ENCODE data around the gene GCDH. TPM values are rescaled to one million over a fixed set of nuclear protein-coding genes. Genes with fewer than 3 reads are reported as not detected.

Gene GCDH
- total RNA-seq, 2 experiments from 2014 or later = 35.4 to 41.7 TPM

Small RNAs within 50 kb of the gene (microRNA-seq; reads per million reads assigned to microRNA genes)
- gene MIR5695 (ENCODE audit: borderline microRNAs expressed, borderline replicate concordance) = 0.84 reads per million
- 1.5 reads per million for gene MIR6515 (ENCODE audit: borderline microRNAs expressed, borderline replicate concordance)
- gene MIR6794 (ENCODE audit: borderline microRNAs expressed, borderline replicate concordance) = not detected

Other genes with a start within 250 kb of the GCDH start
- gene MAN2B1, start 224.4 kb upstream of the GCDH start, total RNA-seq = 100 to 1,000 TPM; 130 to 143 TPM
- gene WDR83, start 224.4 kb upstream of the GCDH start, total RNA-seq = 10 to 100 TPM; 14.4 to 19.6 TPM
- 100 to 1,000 TPM in 1 of 2 experiments, 10 to 100 TPM in 1; 89.9 to 102 TPM for gene DHPS, start 209.3 kb upstream of the GCDH start, total RNA-seq
- gene GNG14, start 203.2 kb upstream of the GCDH start, total RNA-seq = not detected
- gene FBXW9, start 194.5 kb upstream of the GCDH start, total RNA-seq = 1 to 10 TPM; 5.3 to 5.9 TPM
- 10 to 100 TPM; 80.5 to 90.7 TPM for gene TNPO2, start 167.2 kb upstream of the GCDH start, total RNA-seq
- gene TRIR, start 156.5 kb upstream of the GCDH start, total RNA-seq = 100 to 1,000 TPM; 222 to 226 TPM
- gene GET3, start 153.7 kb upstream of the GCDH start, total RNA-seq = 10 to 100 TPM; 67.2 to 68.3 TPM
- gene BEST2, start 139.4 kb upstream of the GCDH start, total RNA-seq = not detected
- 10 to 100 TPM; 13.9 to 14.0 TPM for gene HOOK2, start 115.6 kb upstream of the GCDH start, total RNA-seq
- gene JUNB, start 99.7 kb upstream of the GCDH start, total RNA-seq = 10 to 100 TPM; 66.7 to 78.4 TPM
- 100 to 1,000 TPM; 274 to 288 TPM for gene PRDX2, start 89.4 kb upstream of the GCDH start, total RNA-seq
- gene THSD8, start 89.1 kb upstream of the GCDH start, total RNA-seq = 10 to 100 TPM; 27.0 to 31.1 TPM
- 10 to 100 TPM; 34.9 to 39.3 TPM for gene RNASEH2A, start 84.6 kb upstream of the GCDH start, total RNA-seq
- not detected for gene RTBDN, start 56.6 kb upstream of the GCDH start, total RNA-seq
- gene MAST1, start 52.6 kb upstream of the GCDH start, total RNA-seq = under 1 TPM; 0.35 to 0.67 TPM
- gene DNASE2, start 9.7 kb upstream of the GCDH start, total RNA-seq = 10 to 100 TPM; 28.8 to 30.0 TPM
- gene KLF1, start 4.0 kb upstream of the GCDH start, total RNA-seq = under 1 TPM in 1 of 2 experiments, not detected in 1; 0.20 TPM
- 1 to 10 TPM; 3.2 to 4.5 TPM for gene SYCE2, start 28.1 kb downstream of the GCDH start, total RNA-seq
- gene FARSA, start 42.6 kb downstream of the GCDH start, total RNA-seq = 10 to 100 TPM; 85.7 to 90.6 TPM
- 100 to 1,000 TPM; 726 to 779 TPM for gene CALR, start 47.4 kb downstream of the GCDH start, total RNA-seq
- 100 to 1,000 TPM; 120 to 131 TPM for gene RAD23A, start 54.7 kb downstream of the GCDH start, total RNA-seq
- 10 to 100 TPM; 14.9 to 16.5 TPM for gene GADD45GIP1, start 66.1 kb downstream of the GCDH start, total RNA-seq
- gene DAND5, start 78.4 kb downstream of the GCDH start, total RNA-seq = under 1 TPM; 0.15 to 0.20 TPM
- gene NFIX, start 104.3 kb downstream of the GCDH start, total RNA-seq = 1 to 10 TPM; 1.2 to 1.5 TPM
- 1 to 10 TPM; 2.3 to 2.5 TPM for gene LYL1, start 211.7 kb downstream of the GCDH start, total RNA-seq
- 10 to 100 TPM; 44.7 to 58.3 TPM for gene TRMT1, start 225.6 kb downstream of the GCDH start, total RNA-seq
- 10 to 100 TPM; 57.8 to 63.8 TPM for gene NACC1, start 227.1 kb downstream of the GCDH start, total RNA-seq

Data from activated CD4-positive, alpha-beta T cell treated with anti-CD3 and anti-CD28 coated beads, Interleukin-2, amount 10 ng/mL, durations not matched to agents 7 days and 5 days (primary cell).